Measurements from ENCODE around the gene TTC8.

DNA sequence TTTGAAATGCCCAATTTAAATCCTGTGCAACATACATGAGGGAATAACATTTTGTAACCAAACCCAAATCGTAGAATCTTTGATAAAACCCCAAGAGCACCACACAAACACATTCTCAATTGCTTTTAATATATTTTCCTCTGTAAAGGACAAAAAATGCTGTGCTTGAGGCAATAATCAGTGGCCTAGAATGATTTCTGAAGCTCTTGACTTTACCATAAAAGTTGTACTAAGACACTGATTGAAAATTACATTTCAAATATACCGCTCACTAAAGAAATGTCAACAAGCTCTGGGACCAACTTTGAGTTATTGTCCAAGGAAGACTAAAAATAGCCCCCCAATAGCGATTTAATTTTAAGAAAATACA is 33.2 kb upstream of the TTC8 start:
- TF ChIP-seq POLR2A (IDR thresholded peaks at IDR 0.05): no peak
- TF ChIP-seq, protein P1, sequence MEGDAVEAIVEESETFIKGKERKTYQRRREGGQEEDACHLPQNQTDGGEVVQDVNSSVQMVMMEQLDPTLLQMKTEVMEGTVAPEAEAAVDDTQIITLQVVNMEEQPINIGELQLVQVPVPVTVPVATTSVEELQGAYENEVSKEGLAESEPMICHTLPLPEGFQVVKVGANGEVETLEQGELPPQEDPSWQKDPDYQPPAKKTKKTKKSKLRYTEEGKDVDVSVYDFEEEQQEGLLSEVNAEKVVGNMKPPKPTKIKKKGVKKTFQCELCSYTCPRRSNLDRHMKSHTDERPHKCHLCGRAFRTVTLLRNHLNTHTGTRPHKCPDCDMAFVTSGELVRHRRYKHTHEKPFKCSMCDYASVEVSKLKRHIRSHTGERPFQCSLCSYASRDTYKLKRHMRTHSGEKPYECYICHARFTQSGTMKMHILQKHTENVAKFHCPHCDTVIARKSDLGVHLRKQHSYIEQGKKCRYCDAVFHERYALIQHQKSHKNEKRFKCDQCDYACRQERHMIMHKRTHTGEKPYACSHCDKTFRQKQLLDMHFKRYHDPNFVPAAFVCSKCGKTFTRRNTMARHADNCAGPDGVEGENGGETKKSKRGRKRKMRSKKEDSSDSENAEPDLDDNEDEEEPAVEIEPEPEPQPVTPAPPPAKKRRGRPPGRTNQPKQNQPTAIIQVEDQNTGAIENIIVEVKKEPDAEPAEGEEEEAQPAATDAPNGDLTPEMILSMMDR (IDR thresholded peaks at IDR 0.05): no peak
